ENCODE results near the gene PLEKHO2. TPM values are rescaled to one million over a fixed set of nuclear protein-coding genes. Genes with fewer than 3 reads are reported as not detected.

Gene PLEKHO2
- total RNA-seq, 1 experiment from 2014 or later: 4.5 TPM

DNA sequence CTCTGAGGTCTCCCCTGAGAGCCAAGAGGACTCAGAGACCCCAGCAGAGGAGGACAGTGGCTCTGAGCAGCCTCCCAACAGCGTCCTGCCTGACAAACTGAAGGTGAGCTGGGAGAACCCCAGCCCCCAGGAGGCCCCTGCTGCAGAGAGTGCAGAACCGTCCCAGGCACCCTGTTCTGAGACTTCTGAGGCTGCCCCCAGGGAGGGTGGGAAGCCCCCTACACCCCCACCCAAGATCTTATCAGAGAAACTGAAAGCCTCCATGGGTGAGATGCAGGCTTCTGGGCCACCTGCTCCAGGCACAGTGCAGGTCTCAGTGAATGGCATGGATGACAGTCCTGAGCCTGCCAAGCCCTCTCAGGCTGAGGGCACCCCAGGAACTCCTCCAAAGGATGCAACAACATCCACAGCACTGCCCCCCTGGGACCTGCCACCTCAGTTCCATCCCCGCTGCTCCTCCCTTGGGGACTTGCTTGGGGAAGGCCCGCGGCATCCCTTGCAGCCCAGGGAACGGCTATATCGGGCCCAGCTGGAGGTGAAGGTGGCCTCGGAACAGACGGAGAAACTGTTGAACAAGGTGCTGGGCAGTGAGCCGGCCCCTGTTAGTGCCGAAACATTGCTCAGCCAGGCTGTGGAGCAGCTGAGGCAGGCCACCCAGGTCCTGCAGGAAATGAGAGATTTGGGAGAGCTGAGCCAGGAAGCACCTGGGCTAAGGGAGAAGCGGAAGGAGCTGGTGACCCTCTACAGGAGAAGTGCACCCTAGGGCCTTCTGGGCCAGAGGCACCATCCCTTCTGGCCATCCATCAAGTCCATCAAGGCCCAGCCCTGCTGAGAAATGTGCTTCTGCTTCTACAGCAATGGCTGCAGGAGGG lies 23.6 kb downstream of the PLEKHO2 start:
- POLR2A ChIA-PET: no interaction called here

GRCh38 chr15:64865998-64866520 lies 24.3 kb downstream of the PLEKHO2 start:
- Mint-ChIP-seq H3K4me3 (ENCODE audit: unreplicated experiment) (no peak overlapping the region), H3K4me1 (ENCODE audit: low read depth, unreplicated experiment) (no peaks in the 10 kb centered on the region), H3K9me3 (ENCODE audit: unreplicated experiment) (no peaks in the 10 kb centered on the region), H3K36me3 (ENCODE audit: insufficient read depth, unreplicated experiment) (no peaks in the 10 kb centered on the region), H3K27ac (ENCODE audit: unreplicated experiment) (no peak overlapping the region), H3K27me3 (ENCODE audit: insufficient read depth, unreplicated experiment) (no peaks in the 10 kb centered on the region)
- CTCF ChIA-PET: interaction anchor here (0.6 kb wide), 1 partner anchor 66 kb away, joined by 6 read pairs; no protein-coding TSS in a partner anchor
- Histone ChIP-seq H3K4me3 (ENCODE audit: low read depth, low read length) (no peak overlapping the region), H3K9me3 (no peaks in the 10 kb centered on the region), H3K4me1 (no peaks in the 10 kb centered on the region), H3K27me3 (replicated peaks; ENCODE audit: control insufficient read depth, insufficient read depth, low read length) (no peaks in the 10 kb centered on the region), H3K36me3 (ENCODE audit: control insufficient read depth, insufficient read depth, low read length) (no peaks in the 10 kb centered on the region)
- intact Hi-C loops (cut with micrococcal nuclease; ENCODE audit: unreplicated experiment): loop anchor here (10.0 kb wide), 1 partner anchor 79 kb away; no protein-coding TSS in a partner anchor
- TF ChIP-seq CTCF (IDR thresholded peaks at IDR 0.05; ENCODE audit: insufficient read depth in 1 of 2, low read depth in 1 of 2, low read length in 1 of 2, severe bottlenecking in 1 of 2, unreplicated experiment in 1 of 2): no peak
- POLR2A ChIA-PET: no interaction called here
- no peak for DNase-seq
- no TSS peak for BruUV-seq (replicated peaks)

More for the DNA sequence above, 23.6 kb downstream of the PLEKHO2 start:
- no peak for DNase-seq
- H3K4me1 Mint-ChIP-seq (ENCODE audit: low read depth, unreplicated experiment): no peaks in the 10 kb centered on the region
- H3K27ac Mint-ChIP-seq (ENCODE audit: unreplicated experiment): no peak overlapping the region
- Histone ChIP-seq H3K4me3 (ENCODE audit: low read depth, low read length) (no peak overlapping the region), H3K9me3 (no peaks in the 10 kb centered on the region), H3K36me3 (ENCODE audit: control insufficient read depth, insufficient read depth, low read length) (no peaks in the 10 kb centered on the region), H3K27me3 (replicated peaks; ENCODE audit: control insufficient read depth, insufficient read depth, low read length) (no peaks in the 10 kb centered on the region), H3K4me1 (no peaks in the 10 kb centered on the region)
- H3K36me3 Mint-ChIP-seq (ENCODE audit: insufficient read depth, unreplicated experiment): no peaks in the 10 kb centered on the region
- TF ChIP-seq CTCF (IDR thresholded peaks at IDR 0.05; ENCODE audit: insufficient read depth in 1 of 2, low read depth in 1 of 2, low read length in 1 of 2, severe bottlenecking in 1 of 2, unreplicated experiment in 1 of 2): no peak
- no peak overlapping the region for H3K4me3 Mint-ChIP-seq (ENCODE audit: unreplicated experiment)
- no peaks in the 10 kb centered on the region for H3K9me3 Mint-ChIP-seq (ENCODE audit: unreplicated experiment)
- no TSS peak for BruUV-seq (replicated peaks)
- no peaks in the 10 kb centered on the region for H3K27me3 Mint-ChIP-seq (ENCODE audit: insufficient read depth, unreplicated experiment)
- intact Hi-C loops (cut with micrococcal nuclease; ENCODE audit: unreplicated experiment): loop anchor here (10.0 kb wide), 1 partner anchor 79 kb away; no protein-coding TSS in a partner anchor
- CTCF ChIA-PET: interaction anchor here (0.6 kb wide), 1 partner anchor 67 kb away, joined by 6 read pairs; no protein-coding TSS in a partner anchor

GRCh38 chr15:64869501-64869900 lies 27.8 kb downstream of the PLEKHO2 start:
- POLR2A ChIA-PET: no interaction called here
- H3K27ac Mint-ChIP-seq (ENCODE audit: unreplicated experiment): no peak overlapping the region
- BruUV-seq (replicated peaks): no TSS peak
- H3K4me1 ChIP-seq: no peaks in the 10 kb centered on the region
- H3K4me1 Mint-ChIP-seq (ENCODE audit: low read depth, unreplicated experiment): no peaks in the 10 kb centered on the region
- no peaks in the 10 kb centered on the region for H3K27me3 Mint-ChIP-seq (ENCODE audit: insufficient read depth, unreplicated experiment)
- CTCF ChIA-PET: no interaction called here
- DNase-seq: no peak
- H3K9me3 Mint-ChIP-seq (ENCODE audit: unreplicated experiment): no peaks in the 10 kb centered on the region
- no peaks in the 10 kb centered on the region for H3K9me3 ChIP-seq
- H3K36me3 Mint-ChIP-seq (ENCODE audit: insufficient read depth, unreplicated experiment): no peaks in the 10 kb centered on the region
- no peak for TF ChIP-seq CTCF (IDR thresholded peaks at IDR 0.05; ENCODE audit: insufficient read depth in 1 of 2, low read depth in 1 of 2, low read length in 1 of 2, severe bottlenecking in 1 of 2, unreplicated experiment in 1 of 2)
- intact Hi-C loops (cut with micrococcal nuclease; ENCODE audit: unreplicated experiment): loop anchor here (10.0 kb wide), 1 partner anchor 75 kb away; no protein-coding TSS in a partner anchor
- no peaks in the 10 kb centered on the region for H3K27me3 ChIP-seq (replicated peaks; ENCODE audit: control insufficient read depth, insufficient read depth, low read length)
- H3K4me3 Mint-ChIP-seq (ENCODE audit: unreplicated experiment): no peak overlapping the region
- H3K36me3 ChIP-seq (ENCODE audit: control insufficient read depth, insufficient read depth, low read length): no peaks in the 10 kb centered on the region
- no peak overlapping the region for H3K4me3 ChIP-seq (ENCODE audit: low read depth, low read length)
